RWPE1 (cell line): ENCODE measurements around the gene CRIP2.

ENCODE experiments used
- CTCF ChIA-PET: fragments of 350-600 bp; sonication (Branson Sonifier 250); formaldehyde crosslinking; extraction: SDS; loops from one replicate; lab custom pipeline; 2021; lab: Yijun Ruan, JAX
- POLR2A ChIA-PET: fragments of 400-600 bp; formaldehyde crosslinking; extraction: SDS; loops from one replicate; lab custom pipeline; 2020; ENCODE audit warnings: antibody characterized with exemption; ENCODE audit not compliant: low non-redundant PET; lab: Yijun Ruan, JAX
- DNase-seq: peaks from one replicate; pipeline ENCODE4 v3.0.0; 2012; ENCODE audit warnings: low spot score
- H3K27ac ChIP-seq: fragments of 450-650 bp; 2 replicates; pipeline ENCODE4 v1.5.1; 2017
- TF ChIP-seq, protein P1 (sequence below): fragments of 450-650 bp; conservative IDR thresholded peaks from 2 replicates; pipeline ENCODE4 v1.5.1; 2017; ENCODE audit warnings: low read depth, mild to moderate bottlenecking

Gene CRIP2

DNA sequence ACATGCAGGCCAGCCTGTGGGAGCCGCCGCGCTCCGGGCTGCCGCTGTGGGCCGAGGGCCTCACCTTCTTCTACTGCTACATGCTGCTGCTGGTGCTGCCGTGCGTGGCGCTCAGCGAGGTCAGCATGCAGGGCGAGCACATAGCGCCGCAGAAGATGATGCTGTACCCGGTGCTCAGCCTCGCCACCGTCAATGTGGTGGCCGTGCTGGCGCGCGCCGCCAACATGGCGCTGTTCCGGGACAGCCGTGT lies 54.6 kb downstream of the CRIP2 start:
- ChIA-PET CTCF (interaction anchor here (0.7 to 1.6 kb wide), 3 partner anchors 12 to 68 kb away, joined by 3 to 7 read pairs (median 7); no protein-coding TSS in a partner anchor), POLR2A (no interaction called here)
- TF ChIP-seq, protein P1, sequence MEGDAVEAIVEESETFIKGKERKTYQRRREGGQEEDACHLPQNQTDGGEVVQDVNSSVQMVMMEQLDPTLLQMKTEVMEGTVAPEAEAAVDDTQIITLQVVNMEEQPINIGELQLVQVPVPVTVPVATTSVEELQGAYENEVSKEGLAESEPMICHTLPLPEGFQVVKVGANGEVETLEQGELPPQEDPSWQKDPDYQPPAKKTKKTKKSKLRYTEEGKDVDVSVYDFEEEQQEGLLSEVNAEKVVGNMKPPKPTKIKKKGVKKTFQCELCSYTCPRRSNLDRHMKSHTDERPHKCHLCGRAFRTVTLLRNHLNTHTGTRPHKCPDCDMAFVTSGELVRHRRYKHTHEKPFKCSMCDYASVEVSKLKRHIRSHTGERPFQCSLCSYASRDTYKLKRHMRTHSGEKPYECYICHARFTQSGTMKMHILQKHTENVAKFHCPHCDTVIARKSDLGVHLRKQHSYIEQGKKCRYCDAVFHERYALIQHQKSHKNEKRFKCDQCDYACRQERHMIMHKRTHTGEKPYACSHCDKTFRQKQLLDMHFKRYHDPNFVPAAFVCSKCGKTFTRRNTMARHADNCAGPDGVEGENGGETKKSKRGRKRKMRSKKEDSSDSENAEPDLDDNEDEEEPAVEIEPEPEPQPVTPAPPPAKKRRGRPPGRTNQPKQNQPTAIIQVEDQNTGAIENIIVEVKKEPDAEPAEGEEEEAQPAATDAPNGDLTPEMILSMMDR = no peak
- H3K27ac ChIP-seq = no peak overlapping the region
- no peak for DNase-seq
